GM12878 (cell line): ENCODE results near the gene MST1. TPM values are rescaled to one million over a fixed set of nuclear protein-coding genes. Genes with fewer than 3 reads are reported as not detected.

Experiments
- ATAC-seq: fragments of 200-7000 bp; cut with Tn5 transposase; 3 replicates; pipeline ENCODE4 v1.9.1; 2020; ENCODE audit warnings: mild to moderate bottlenecking, moderate library complexity
- BruUV-seq: library from RNA; stranded (reverse); fragments of 400-500 nt; replicated peaks from 2 replicates; lab custom pipeline; 2021; lab: Mats Ljungman, UMichigan
- CTCF ChIA-PET: fragments of 300-600 bp; sonication (Branson Sonifier 250); formaldehyde crosslinking; extraction: SDS; loops from one replicate; lab custom pipeline; 2021; ENCODE audit warnings: inconsistent platforms; lab: Yijun Ruan, JAX
- POLR2A ChIA-PET: fragments of 350-600 bp; formaldehyde crosslinking; extraction: SDS; loops from one replicate; lab custom pipeline; 2021; ENCODE audit warnings: inconsistent platforms; lab: Charles Lee
- RAD21 ChIA-PET: fragments of 300-600 bp; sonication (Branson Sonifier 250); formaldehyde crosslinking; loops from one replicate; lab custom pipeline; 2023; ENCODE audit warnings: antibody characterized with exemption; ENCODE audit not compliant: unreplicated experiment; lab: Charles Lee
- SMC1A ChIA-PET: fragments of 300-600 bp; sonication (Branson Sonifier 250); formaldehyde crosslinking; loops from one replicate; lab custom pipeline; 2023; ENCODE audit not compliant: unreplicated experiment, uncharacterized antibody; lab: Charles Lee
- DNase-seq: peaks from one replicate; pipeline ENCODE4 v3.0.0-alpha.2; 2011; ENCODE audit warnings: low read depth, low spot score
- FAIRE-seq: peaks from 3 replicates; lab custom pipeline; 2011; peaks lifted over from hg19 to GRCh38; lab: Jason Lieb, UNC
- H2AFZ ChIP-seq: 2 replicates; pipeline ENCODE4 v1.6.0; 2011; ENCODE audit warnings: low read depth, low read length, control low read depth; ENCODE audit not compliant: control insufficient read depth
- H3K27ac ChIP-seq: 2 replicates; pipeline ENCODE4 v1.5.1; 2011; ENCODE audit warnings: control low read depth; ENCODE audit not compliant: control insufficient read depth, insufficient read depth
- H3K27me3 ChIP-seq, 2 experiments: replicated peaks in 1 of 2; 2 replicates each; pipeline versions ENCODE4 v1.6.0 to v1.6.1; 2011; ENCODE audit warnings: low read length in 1 of 2; ENCODE audit not compliant: control insufficient read depth in 2 of 2, insufficient read depth in 2 of 2
- H3K36me3 ChIP-seq, 2 experiments: 2 replicates each; pipeline ENCODE4 v1.5.1; 2011; ENCODE audit warnings: low read length in 1 of 2; ENCODE audit not compliant: control insufficient read depth in 2 of 2, insufficient read depth in 2 of 2
- H3K4me1 ChIP-seq: 2 replicates; pipeline ENCODE4 v1.6.1; 2011; ENCODE audit warnings: mild to moderate bottlenecking, low read length, moderate library complexity, mixed read lengths; ENCODE audit not compliant: control insufficient read depth, insufficient read depth
- H3K4me2 ChIP-seq: 2 replicates; pipeline ENCODE4 v1.6.0; 2011; ENCODE audit warnings: control low read depth; ENCODE audit not compliant: control insufficient read depth, insufficient read depth
- H3K4me3 ChIP-seq: fragments of 200-600 bp; sonication (generic); 2 replicates; pipeline ENCODE4 v1.5.1; 2016
- H3K79me2 ChIP-seq: 2 replicates; pipeline ENCODE4 v1.6.0; 2011; ENCODE audit warnings: low read length; ENCODE audit not compliant: control insufficient read depth, insufficient read depth
- H3K9ac ChIP-seq: 2 replicates; pipeline ENCODE4 v1.8.0; 2011; ENCODE audit warnings: low read length, control low read depth, mixed read lengths; ENCODE audit not compliant: control insufficient read depth, insufficient read depth
- H3K9me3 ChIP-seq: replicated peaks from 3 replicates; pipeline ENCODE4 v1.5.1; 2011; ENCODE audit warnings: mild to moderate bottlenecking, low read length; ENCODE audit not compliant: control insufficient read depth, insufficient read depth
- H4K20me1 ChIP-seq: 2 replicates; pipeline ENCODE4 v1.6.0; 2011; ENCODE audit not compliant: control insufficient read depth, insufficient read depth
- ATF3 ChIP-seq: IDR thresholded peaks from 2 replicates; pipeline ENCODE4 v1.6.1; 2011; ENCODE audit warnings: low read depth, mild to moderate bottlenecking, low read length, moderate library complexity, borderline replicate concordance; ENCODE audit errors: extremely low read depth
- ATF7 ChIP-seq: fragments of 450-650 bp; IDR thresholded peaks from 2 replicates; pipeline ENCODE4 v1.6.1; 2016; ENCODE audit warnings: low read depth, mild to moderate bottlenecking
- BCL11A ChIP-seq: IDR thresholded peaks from 2 replicates; pipeline ENCODE4 v1.6.1; 2011; ENCODE audit warnings: low read depth, low read length
- BHLHE40 ChIP-seq, 2 experiments: fragments of 450-650 bp in 1 of 2; IDR thresholded peaks; 2 replicates each; pipeline ENCODE4 v1.6.1; 2011 to 2017; ENCODE audit warnings: low read depth in 2 of 2, borderline replicate concordance in 1 of 2, improper control_type of control experiment in 1 of 2, low read length in 1 of 2, mild to moderate bottlenecking in 1 of 2
- BRCA1 ChIP-seq: IDR thresholded peaks from 2 replicates; pipeline ENCODE4 v1.6.1; 2011; ENCODE audit warnings: low read depth, low read length, improper control_type of control experiment
- CREM ChIP-seq: IDR thresholded peaks from 2 replicates; pipeline ENCODE4 v1.6.1; 2014; ENCODE audit warnings: antibody characterized with exemption, low read depth
- EED ChIP-seq: sonication (generic); IDR thresholded peaks from 2 replicates; pipeline ENCODE4 v1.6.1; 2016; ENCODE audit warnings: antibody characterized with exemption, low read depth
- FOXM1 ChIP-seq: IDR thresholded peaks from 2 replicates; pipeline ENCODE4 v1.6.1; 2012; ENCODE audit warnings: low read depth, mild to moderate bottlenecking, inconsistent platforms, low read length, moderate library complexity
- GATAD2B ChIP-seq: fragments of 450-650 bp; conservative IDR thresholded peaks from 2 replicates; pipeline ENCODE4 v1.6.1; 2017; ENCODE audit warnings: low read depth, mild to moderate bottlenecking, moderate library complexity
- HDGF ChIP-seq: fragments of 450-650 bp; IDR thresholded peaks from 2 replicates; pipeline ENCODE4 v1.6.1; 2016; ENCODE audit warnings: antibody characterized with exemption
- IKZF2 ChIP-seq, 2 experiments: fragments of 450-650 bp; IDR thresholded peaks; 2 replicates each; pipeline ENCODE4 v1.6.1; 2017; ENCODE audit warnings: mild to moderate bottlenecking in 2 of 2, moderate library complexity in 2 of 2
- IRF5 ChIP-seq: fragments of 450-650 bp; IDR thresholded peaks from 2 replicates; pipeline ENCODE4 v1.6.1; 2017; ENCODE audit warnings: borderline replicate concordance
- KDM1A ChIP-seq: fragments of 200-600 bp; sonication (generic); IDR thresholded peaks from 2 replicates; pipeline ENCODE4 v1.6.1; 2016; ENCODE audit warnings: borderline replicate concordance
- NFYA ChIP-seq: IDR thresholded peaks from 2 replicates; pipeline ENCODE4 v1.6.1; 2011; ENCODE audit warnings: low read depth, mild to moderate bottlenecking, low read length, improper control_type of control experiment, borderline replicate concordance
- NKRF ChIP-seq: fragments of 450-650 bp; conservative IDR thresholded peaks from 2 replicates; pipeline ENCODE4 v1.6.1; 2017; ENCODE audit warnings: mild to moderate bottlenecking, moderate library complexity
- POLR2A ChIP-seq: IDR thresholded peaks from 2 replicates; pipeline ENCODE4 v1.6.1; 2011; ENCODE audit warnings: low read depth, mild to moderate bottlenecking, low read length
- RBBP5 ChIP-seq: fragments of 200-600 bp; sonication (generic); conservative IDR thresholded peaks from 2 replicates; pipeline ENCODE4 v1.6.1; 2016
- REST ChIP-seq: IDR thresholded peaks from 2 replicates; pipeline ENCODE4 v1.6.1; 2012; ENCODE audit warnings: mild to moderate bottlenecking, low read depth, low read length
- SP1 ChIP-seq: IDR thresholded peaks from one replicate; pipeline ENCODE4 v1.6.1; 2011; ENCODE audit warnings: low read depth, low read length
- ZNF207 ChIP-seq: fragments of 450-650 bp; IDR thresholded peaks from 2 replicates; pipeline ENCODE4 v1.6.1; 2014; ENCODE audit warnings: antibody characterized with exemption, mild to moderate bottlenecking, borderline replicate concordance
- WGBS: methylation state at CpG from one replicate; pipeline ENCODE4 v1.1.6; 2016; ENCODE audit warnings: low lambda C conversion rate; ENCODE audit not compliant: insufficient replicate concordance, insufficient coverage; ENCODE audit errors: missing lambda C conversion rate; 5-methylcytosine and 5-hydroxymethylcytosine counted together
- in situ Hi-C: fragments of 300-500 bp; cut with MboI; formaldehyde crosslinking; loops from 9 replicates; pipeline ENCODE4 v1.14.3; 2018; ENCODE audit warnings: mixed read lengths
- intact Hi-C: fragments of 100-400 bp; cut with micrococcal nuclease; formaldehyde crosslinking; loops from one replicate; pipeline ENCODE4 v1.14.2; 2022; ENCODE audit not compliant: unreplicated experiment
- polyA plus RNA-seq, 11 experiments: library from polyadenylated mRNA; depleted of rRNA in 4 of 11; unstranded in 6 of 11; stranded (reverse) in 5 of 11; fragments of >200 nt; fragmentation: Nextera tagmentation in 4 of 11; fragmentation: Illumina TruSeq in 1 of 11; extraction: Ambion mirVana in 4 of 11; extraction: Trizol in 1 of 11; gene quantifications; 1 replicate in 1 of 11; 2 replicates in 10 of 11; pipeline versions ENCODE4 v1.2.1 to v1.2.3, GENCODE V29; 2011 to 2016; ENCODE audit warnings: inconsistent platforms in 2 of 11, missing spikeins in 2 of 11, low read depth in 1 of 11
- total RNA-seq, 4 experiments: library from RNA; depleted of rRNA in 3 of 4; stranded (reverse); fragments of >200 nt in 3 of 4; fragmentation: Illumina TruSeq in 1 of 4; extraction: Trizol in 1 of 4; gene quantifications; 2 replicates each; pipeline versions ENCODE4 v1.2.1 to v1.2.3, GENCODE V29; 2013 to 2021

MST1 gene
- total and polyA plus RNA-seq, 10 of the 15 experiments (the other 5 are each of a cell fraction or from before 2014, with no cell fraction given) = 1.2 to 25.5 (median 4.1) TPM

GRCh38 chr3:49655731-49656285 lies 33.5 kb downstream of the MST1 start:
- no peak for ATAC-seq

More at GRCh38 chr3:49655731-49656285, 33.5 kb downstream of the MST1 start:
- in situ Hi-C loops (no loop called here), intact Hi-C loops (no loop called here)
- no peaks in the 10 kb centered on the region for H3K79me2 ChIP-seq
- ChIA-PET RAD21 (interaction anchor here (2.4 kb wide), 1 partner anchor 117 kb away, joined by 13 read pairs; no protein-coding TSS in a partner anchor), POLR2A (no interaction called here), CTCF (interaction anchor here (0.9 to 1.4 kb wide), 2 partner anchors 116 kb away, joined by 3 to 5 read pairs; no protein-coding TSS in a partner anchor), SMC1A (interaction anchor here (0.6 kb wide), 1 partner anchor 116 kb away, joined by 3 read pairs; no protein-coding TSS in a partner anchor)
- TF ChIP-seq POLR2A = no peak
- TF ChIP-seq ATF7 = no peak
- TF ChIP-seq BRCA1 = no peak
- no peak for TF ChIP-seq BCL11A
- no peak for TF ChIP-seq IRF5
- TF ChIP-seq ATF3 = no peak
- no peak for TF ChIP-seq REST
- TF ChIP-seq GATAD2B = no peak
- no peak for TF ChIP-seq IKZF2 (IDR thresholded peaks at IDR 0.05)
- TF ChIP-seq RBBP5 = no peak
- TF ChIP-seq NFYA = no peak
- TF ChIP-seq SP1 = no peak
- TF ChIP-seq CREM = no peak
- TF ChIP-seq NKRF = no peak
- no peak for TF ChIP-seq ZNF207
- no peak for TF ChIP-seq BHLHE40 (IDR thresholded peaks at IDR 0.05; ENCODE audit: borderline replicate concordance in 1 of 2, low read depth in 2 of 2, low read length in 1 of 2)
- TF ChIP-seq HDGF = no peak
- TF ChIP-seq FOXM1 = no peak
- TF ChIP-seq KDM1A = no peak
- TF ChIP-seq EED = no peak
- 66% methylated on average over 19 of the region's 19 CpGs for WGBS
- H4K20me1 ChIP-seq = no peaks in the 10 kb centered on the region
- FAIRE-seq = no peak
- no peak overlapping the region for H3K4me2 ChIP-seq
- H2AFZ ChIP-seq = no peak overlapping the region
- H3K9me3 ChIP-seq = no peaks in the 10 kb centered on the region
- no peaks in the 10 kb centered on the region for H3K36me3 ChIP-seq
- BruUV-seq = no TSS peak
- H3K4me3 ChIP-seq = no peak overlapping the region
- no peaks in the 10 kb centered on the region for H3K4me1 ChIP-seq
- H3K27me3 ChIP-seq = no peaks in the 10 kb centered on the region
- no peak overlapping the region for H3K27ac ChIP-seq
- DNase-seq = no peak
- H3K9ac ChIP-seq = no peak overlapping the region
